Skeletal muscle satellite cell (primary cell): ENCODE results near the gene ESAM.

Experiments
- H3K27me3 ChIP-seq: 2 replicates; pipeline ENCODE4 v1.7.0; 2013; ENCODE audit warnings: low read length; ENCODE audit not compliant: control insufficient read depth, insufficient read depth
- H3K36me3 ChIP-seq: 2 replicates; pipeline ENCODE4 v1.7.0; 2013; ENCODE audit warnings: mild to moderate bottlenecking, control low read depth, low read length; ENCODE audit not compliant: insufficient read depth
- H3K4me1 ChIP-seq: 2 replicates; pipeline ENCODE4 v1.7.0; 2013; ENCODE audit warnings: low read length; ENCODE audit not compliant: control insufficient read depth, insufficient read depth
- H3K4me2 ChIP-seq: 2 replicates; pipeline ENCODE4 v1.7.0; 2013; ENCODE audit warnings: mild to moderate bottlenecking, low read length
- H3K4me3 ChIP-seq: 2 replicates; pipeline ENCODE4 v1.7.0; 2013; ENCODE audit warnings: low read length
- H3K9ac ChIP-seq: 2 replicates; pipeline ENCODE4 v1.7.0; 2013; ENCODE audit warnings: mild to moderate bottlenecking, low read depth, low read length, moderate library complexity
- H3K9me3 ChIP-seq: replicated peaks from 2 replicates; pipeline ENCODE4 v1.7.0; 2013; ENCODE audit warnings: mild to moderate bottlenecking, control low read depth, low read length

ESAM gene

GRCh38 chr11:124769806-124770774 lies 8.0 kb upstream of the ESAM start:
- H3K36me3 ChIP-seq, result peaks cover 35% of the 10 kb centered on the region

DNA sequence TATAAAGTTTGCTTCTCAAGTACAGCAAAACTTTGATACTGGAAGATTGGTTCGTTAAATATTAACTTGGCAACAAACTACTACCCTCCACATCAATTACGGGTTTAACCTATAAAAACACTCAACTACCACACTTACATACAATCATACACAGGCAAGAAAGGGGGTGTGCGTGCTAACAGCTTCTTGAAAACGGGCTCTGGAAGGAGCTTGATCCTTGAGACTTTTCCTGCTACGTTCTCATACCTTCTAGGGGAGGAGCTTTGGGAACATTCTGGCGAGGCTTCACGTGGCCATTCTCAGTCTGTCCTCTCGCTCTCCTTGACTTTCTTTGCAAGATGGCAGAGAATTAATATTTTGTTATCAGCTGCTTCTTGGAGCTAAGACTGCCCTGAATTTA lies 6.8 kb upstream of the ESAM start:
- peaks cover 24% of the 10 kb centered on the region for H3K4me1 ChIP-seq
- H3K36me3 ChIP-seq, result peaks cover 45% of the 10 kb centered on the region
- H3K27me3 ChIP-seq, result no peaks in the 10 kb centered on the region
- H3K4me2 ChIP-seq, result no peak overlapping the region
- no peaks in the 10 kb centered on the region for H3K9me3 ChIP-seq
- no peak overlapping the region for H3K9ac ChIP-seq
- no peak overlapping the region for H3K4me3 ChIP-seq

More at GRCh38 chr11:124769806-124770774, 8.0 kb upstream of the ESAM start:
- H3K4me1 ChIP-seq, result peaks cover 22% of the 10 kb centered on the region
- peak overlapping the region; percentile 25 for H3K4me2 ChIP-seq
- H3K9me3 ChIP-seq, result no peaks in the 10 kb centered on the region
- no peak overlapping the region for H3K4me3 ChIP-seq
- H3K27me3 ChIP-seq, result no peaks in the 10 kb centered on the region
- H3K9ac ChIP-seq, result peak overlapping the region; percentile 2

DNA sequence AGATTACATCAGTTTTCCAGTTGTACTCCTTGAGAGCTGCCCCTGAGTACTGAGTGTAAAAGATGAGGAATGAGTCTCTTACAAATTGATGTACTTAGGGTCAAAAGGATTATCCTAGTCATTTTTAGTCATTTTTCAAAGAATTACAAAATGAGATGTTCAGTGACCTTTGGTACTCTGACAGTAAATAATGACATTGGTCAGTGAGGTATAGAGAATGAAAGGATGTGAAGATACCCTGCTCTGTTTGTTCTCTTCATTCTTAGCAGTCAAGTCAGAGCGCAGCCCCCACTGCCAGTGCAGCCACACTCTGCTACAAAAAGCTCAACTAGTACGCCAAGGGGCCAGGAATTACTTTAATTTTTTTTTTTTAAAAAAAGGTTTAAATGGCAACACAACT lies 4.1 kb upstream of the ESAM start:
- H3K4me2 ChIP-seq, result no peak overlapping the region
- peaks cover 38% of the 10 kb centered on the region for H3K4me1 ChIP-seq
- H3K9me3 ChIP-seq, result no peaks in the 10 kb centered on the region
- H3K36me3 ChIP-seq, result peaks cover 39% of the 10 kb centered on the region
- H3K4me3 ChIP-seq, result no peak overlapping the region
- no peak overlapping the region for H3K9ac ChIP-seq
- peaks cover 15% of the 10 kb centered on the region for H3K27me3 ChIP-seq

DNA sequence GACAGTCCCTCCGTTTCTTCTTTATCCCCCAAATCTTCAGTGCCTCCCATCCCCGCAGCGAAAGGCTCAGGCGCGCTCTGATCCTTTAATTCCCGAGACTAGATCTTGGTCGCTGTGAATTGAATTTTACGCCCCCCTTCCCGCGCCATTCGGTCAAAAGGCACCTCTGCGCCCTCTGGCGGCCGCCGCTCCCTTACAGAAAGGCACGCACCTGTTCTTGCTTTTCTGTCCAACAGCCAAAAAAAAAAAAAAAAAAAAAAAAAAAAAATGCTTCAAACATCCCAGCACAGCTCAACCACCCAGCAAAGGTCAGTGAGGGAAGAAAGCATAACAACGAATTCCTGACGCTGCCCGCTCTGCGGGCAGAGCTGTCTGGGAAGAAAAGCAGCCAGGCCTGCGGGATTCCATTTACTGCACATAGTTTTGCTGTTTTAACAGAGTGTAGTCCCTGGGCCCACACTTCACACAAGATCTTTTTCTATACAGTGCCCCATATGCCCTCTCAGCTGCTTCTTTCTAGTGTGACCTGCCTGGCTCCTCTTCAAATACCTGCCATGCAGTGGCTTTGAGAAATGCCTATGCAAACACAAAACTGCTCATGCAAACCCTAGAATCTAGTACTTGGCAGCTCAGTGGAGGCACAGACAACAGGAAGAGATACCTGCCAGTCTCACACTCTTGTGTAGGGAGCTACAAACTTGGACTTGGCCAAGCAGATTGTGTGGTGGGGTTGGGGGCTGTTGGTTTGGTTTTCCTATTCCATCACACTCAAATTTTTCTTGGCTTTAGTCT lies 1.3 kb upstream of the ESAM start:
- Histone ChIP-seq H3K4me3 (peak overlapping the region; percentile 67), H3K36me3 (peaks cover 34% of the 10 kb centered on the region), H3K9ac (peak overlapping the region; percentile 54), H3K27me3 (peaks cover 28% of the 10 kb centered on the region), H3K4me1 (peaks cover 25% of the 10 kb centered on the region), H3K9me3 (no peaks in the 10 kb centered on the region), H3K4me2 (peak overlapping the region; percentile 95)

GRCh38 chr11:124762624-124763155 lies 600 bp upstream of the ESAM start:
- Histone ChIP-seq H3K4me3 (peak overlapping the region; percentile 67), H3K4me1 (peaks cover 29% of the 10 kb centered on the region), H3K9ac (peak overlapping the region; percentile 54), H3K4me2 (peak overlapping the region; percentile 95), H3K9me3 (no peaks in the 10 kb centered on the region), H3K27me3 (peaks cover 30% of the 10 kb centered on the region), H3K36me3 (peaks cover 31% of the 10 kb centered on the region)

- Histone ChIP-seq H3K9ac (no peak overlapping the region), H3K4me3 (no peak overlapping the region), H3K27me3 (peaks cover 30% of the 10 kb centered on the region), H3K4me2 (peak overlapping the region; percentile 95), H3K4me1 (peaks cover 29% of the 10 kb centered on the region), H3K9me3 (no peaks in the 10 kb centered on the region), H3K36me3 (peaks cover 21% of the 10 kb centered on the region)
These were observed 587 bp downstream of the ESAM start for GRCh38 chr11:124761301-124762104.

GRCh38 chr11:124760806-124761205 lies 1.3 kb downstream of the ESAM start:
- no peak overlapping the region for H3K4me3 ChIP-seq
- peaks cover 29% of the 10 kb centered on the region for H3K4me1 ChIP-seq
- H3K36me3 ChIP-seq, result peaks cover 17% of the 10 kb centered on the region
- peaks cover 30% of the 10 kb centered on the region for H3K27me3 ChIP-seq
- no peak overlapping the region for H3K9ac ChIP-seq
- H3K4me2 ChIP-seq, result no peak overlapping the region
- no peaks in the 10 kb centered on the region for H3K9me3 ChIP-seq

DNA sequence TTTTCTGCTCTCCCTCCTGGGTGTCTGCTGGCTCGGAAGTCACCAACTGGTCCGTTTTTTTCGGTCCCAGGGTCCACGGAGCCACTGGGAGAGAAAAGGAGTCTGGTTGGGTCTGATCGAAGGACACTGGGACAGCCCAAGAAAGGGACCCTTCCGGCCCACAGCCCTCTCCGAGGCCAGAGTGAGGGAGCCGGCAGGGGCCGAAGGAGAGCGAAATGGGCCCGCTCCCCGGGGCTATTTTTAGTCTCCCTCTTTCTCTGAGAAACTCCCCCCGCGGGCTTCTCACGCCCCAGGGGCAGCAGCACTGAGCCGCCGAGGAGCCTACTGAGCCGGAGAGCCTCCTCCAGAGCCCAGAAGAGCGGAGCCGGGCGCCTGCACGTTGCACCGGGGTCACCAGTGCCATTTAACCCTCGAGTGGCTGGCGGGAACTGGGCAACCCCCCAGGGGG lies 1.9 kb downstream of the ESAM start:
- Histone ChIP-seq H3K27me3 (peaks cover 30% of the 10 kb centered on the region), H3K4me3 (no peak overlapping the region), H3K36me3 (peaks cover 11% of the 10 kb centered on the region), H3K4me1 (peaks cover 29% of the 10 kb centered on the region), H3K9ac (no peak overlapping the region), H3K4me2 (no peak overlapping the region), H3K9me3 (no peaks in the 10 kb centered on the region)

DNA sequence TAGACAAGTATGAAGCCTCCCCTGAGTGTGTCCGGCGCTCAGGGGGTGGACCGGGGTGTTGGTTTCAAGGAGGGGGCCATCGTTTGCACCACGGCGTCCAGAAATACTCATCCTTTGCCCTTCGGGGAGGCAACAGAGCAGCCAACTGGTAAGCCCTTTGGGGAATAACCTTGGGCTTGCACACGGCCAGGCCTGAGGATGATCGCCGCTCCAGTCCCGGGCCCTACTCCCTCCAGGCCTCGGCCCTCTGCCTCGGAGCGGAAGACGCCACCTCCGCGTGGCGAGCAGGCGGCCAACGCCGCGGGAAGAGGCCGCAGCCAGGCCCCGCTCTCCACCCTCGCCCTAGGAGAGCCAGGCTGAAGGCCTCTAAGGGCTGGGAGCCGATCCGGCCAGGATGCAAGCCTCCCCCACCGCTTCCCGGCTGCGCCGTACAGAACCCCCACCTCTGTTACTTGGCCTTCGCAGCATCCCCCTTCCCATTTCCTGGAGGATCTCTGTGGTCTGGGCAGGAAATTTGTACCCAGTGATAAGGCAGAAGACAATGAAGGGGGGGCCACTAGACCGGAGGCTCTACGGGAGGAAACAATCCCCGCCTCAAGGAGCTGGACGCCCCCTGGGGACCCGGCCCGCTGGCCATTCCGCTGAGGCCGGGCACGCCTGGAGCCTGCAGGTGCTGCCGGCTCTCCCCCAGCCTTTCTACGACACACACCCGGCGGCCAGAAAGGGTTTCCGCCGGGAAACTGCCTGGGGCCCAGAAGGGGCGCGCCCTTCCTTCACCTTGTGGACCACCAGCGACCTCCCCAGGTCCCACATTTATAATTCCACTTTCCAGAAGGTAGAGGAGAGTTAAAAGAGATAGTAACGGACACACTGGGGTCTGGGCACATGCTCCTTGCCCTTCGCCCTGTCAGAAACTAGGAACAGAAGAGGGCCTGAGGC lies 2.6 kb downstream of the ESAM start:
- no peak overlapping the region for H3K9ac ChIP-seq
- peaks cover 30% of the 10 kb centered on the region for H3K27me3 ChIP-seq
- peaks cover 34% of the 10 kb centered on the region for H3K4me1 ChIP-seq
- no peak overlapping the region for H3K4me3 ChIP-seq
- no peaks in the 10 kb centered on the region for H3K9me3 ChIP-seq
- H3K36me3 ChIP-seq, result peaks cover 4% of the 10 kb centered on the region
- no peak overlapping the region for H3K4me2 ChIP-seq
